ENCODE measurements around the gene HIGD2A. TPM values are rescaled to one million over a fixed set of nuclear protein-coding genes. Genes with fewer than 3 reads are reported as not detected.

The HIGD2A gene
- total and polyA plus RNA-seq, 2 of the 13 experiments (the other 11 are each of a cell fraction or from before 2014, with no cell fraction given) = 89.2 to 146 TPM

GRCh38 chr5:176369934-176370711 is 18.4 kb upstream of the HIGD2A start:
- no peaks in the 10 kb centered on the region for H4K20me1 ChIP-seq (ENCODE audit: insufficient read depth, low read length)
- no peak for DNase-seq (ENCODE audit: low spot score)
- no peak overlapping the region for H3K4me3 ChIP-seq (replicated peaks in 1 of 3; ENCODE audit: insufficient read depth in 1 of 3, low read depth in 2 of 3, low read length in 3 of 3)
- peaks cover 0 to under 1% of the 10 kb centered on the region in 2 experiments; a peak in 1 of 5 replicates for H3K27me3 ChIP-seq (ENCODE audit: control insufficient read depth in 1 of 2, insufficient read depth in 2 of 2, low read length in 2 of 2)
- H3K36me3 ChIP-seq (replicated peaks in 1 of 2; ENCODE audit: control insufficient read depth in 1 of 2, insufficient read depth in 2 of 2, low read length in 2 of 2) = no peaks in the 10 kb centered on the region
- intact Hi-C loops (cut with micrococcal nuclease; ENCODE audit: unreplicated experiment) = no loop called here
- H3K9ac ChIP-seq (ENCODE audit: insufficient read depth, low read depth, low read length) = no peak overlapping the region
- in situ Hi-C loops (cut with HindIII; ENCODE audit: extremely low pct_ligation_motif_present, low pct_unique_long_range_greater_than_20kb) = no loop called here
- no peaks in the 10 kb centered on the region for H3K79me2 ChIP-seq (ENCODE audit: insufficient read depth, low read length)
- POLR2A ChIA-PET = interaction anchor here (0.6 to 1.4 kb wide), 3 partner anchors 9 to 44 kb away, joined by 3 to 6 read pairs (median 3); partner anchors contain the start of genes HIGD2A and NOP16
- H3K27ac ChIP-seq (ENCODE audit: extremely low read length, insufficient read depth, low read length) = no peak overlapping the region
- H3K9me3 ChIP-seq (ENCODE audit: low read length) = no peaks in the 10 kb centered on the region
- FAIRE-seq = no peak
- TF ChIP-seq DR1 (CRISPR knock-in tag; IDR thresholded peaks at IDR 0.05) (no peak), PCBP1 (IDR thresholded peaks at IDR 0.05; ENCODE audit: borderline replicate concordance, low read depth, low read length) (no peak)
- H3K4me2 ChIP-seq (ENCODE audit: low read depth, low read length) = no peak overlapping the region
- no peak overlapping the region for H2AFZ ChIP-seq (ENCODE audit: low read length)
- no TSS peak for BruUV-seq (replicated peaks)
- CTCF ChIA-PET (ENCODE audit: low intra/inter-chr PET ratio, low total read pairs) = no interaction called here
- H3K4me1 ChIP-seq (ENCODE audit: insufficient read depth, low read length) = peaks cover 50% of the 10 kb centered on the region
- WGBS (ENCODE audit: low lambda C conversion rate) = 57% methylated on average over 8 of the region's 8 CpGs
- ATAC-seq = no peak

GRCh38 chr5:176371621-176372539 is 16.7 kb upstream of the HIGD2A start:
- Histone ChIP-seq H3K4me2 (ENCODE audit: low read depth, low read length) (peak overlapping the region; percentile 60), H3K27ac (ENCODE audit: extremely low read length, insufficient read depth, low read length) (peak overlapping the region; percentile 29), H4K20me1 (ENCODE audit: insufficient read depth, low read length) (no peaks in the 10 kb centered on the region), H3K4me1 (ENCODE audit: insufficient read depth, low read length) (peaks cover 49% of the 10 kb centered on the region), H2AFZ (ENCODE audit: low read length) (no peak overlapping the region), H3K9me3 (ENCODE audit: low read length) (no peaks in the 10 kb centered on the region), H3K36me3 (replicated peaks in 1 of 2; ENCODE audit: control insufficient read depth in 1 of 2, insufficient read depth in 2 of 2, low read length in 2 of 2) (no peaks in the 10 kb centered on the region), H3K4me3 (replicated peaks in 1 of 3; ENCODE audit: insufficient read depth in 1 of 3, low read depth in 2 of 3, low read length in 3 of 3) (no peak overlapping the region), H3K27me3 (ENCODE audit: control insufficient read depth in 1 of 2, insufficient read depth in 2 of 2, low read length in 2 of 2) (no peaks in the 10 kb centered on the region), H3K9ac (ENCODE audit: insufficient read depth, low read depth, low read length) (peak overlapping the region; percentile 40), H3K79me2 (ENCODE audit: insufficient read depth, low read length) (no peaks in the 10 kb centered on the region)
- intact Hi-C loops (cut with micrococcal nuclease; ENCODE audit: unreplicated experiment) = loop anchor here (1.0 kb wide), 2 partner anchors 10 to 16 kb away; partner anchors contain the start of genes HIGD2A and NOP16
- 55% methylated on average over 11 of the region's 13 CpGs for WGBS (ENCODE audit: low lambda C conversion rate)
- ATAC-seq (peak; percentile 84), FAIRE-seq (peak; percentile 86), DNase-seq (ENCODE audit: low spot score) (peak; percentile 90)
- ChIA-PET CTCF (ENCODE audit: low intra/inter-chr PET ratio, low total read pairs) (no interaction called here), POLR2A (interaction anchor here (0.9 to 2.7 kb wide), 3 partner anchors 10 to 17 kb away, joined by 3 to 37 read pairs (median 9); partner anchors contain the start of genes HIGD2A, KIAA1191 and NOP16)
- BruUV-seq (replicated peaks) = TSS peak; percentile 51
- in situ Hi-C loops (cut with HindIII; ENCODE audit: extremely low pct_ligation_motif_present, low pct_unique_long_range_greater_than_20kb) = no loop called here
- TF ChIP-seq HMG20A (CRISPR knock-in tag; IDR thresholded peaks at IDR 0.05; ENCODE audit: borderline replicate concordance) (peak; percentile 20; the same call in 1 of the 2 replicates), RFX5 (IDR thresholded peaks at IDR 0.05; ENCODE audit: low read depth, low read length) (0 out of 2 replicates have a peak, but pooled peaks have one; percentile 42), SRF (IDR thresholded peaks at IDR 0.05; ENCODE audit: low read depth, low read length) (0 out of 2 replicates have a peak, but pooled peaks have one; percentile 46), CEBPG (CRISPR knock-in tag; IDR thresholded peaks at IDR 0.05) (peak; percentile 87), MLX (CRISPR knock-in tag; IDR thresholded peaks at IDR 0.05) (no peak), CREM (IDR thresholded peaks at IDR 0.05) (peak; percentile 67; the same call in 1 of the 2 replicates), CREM (CRISPR knock-in tag; IDR thresholded peaks at IDR 0.05) (no peak), ZNF703 (CRISPR knock-in tag; IDR thresholded peaks at IDR 0.05; ENCODE audit: borderline replicate concordance) (no peak), HOXA3 (CRISPR knock-in tag; IDR thresholded peaks at IDR 0.05) (peak; percentile 60; the same call in 1 of the 2 replicates), SAP130 (CRISPR knock-in tag; IDR thresholded peaks at IDR 0.05; ENCODE audit: low read depth) (peak; percentile 55), ZFP90 (CRISPR knock-in tag; IDR thresholded peaks at IDR 0.05; ENCODE audit: borderline replicate concordance) (no peak), FOSL2 (CRISPR knock-in tag; IDR thresholded peaks at IDR 0.05) (peak; percentile 43; the same call in 1 of the 2 replicates), MBNL3 (CRISPR knock-in tag; conservative IDR thresholded peaks at IDR 0.05) (no peak)

Data from HepG2 (cell line).